Measurements from ENCODE around the gene SUV39H1. TPM values are rescaled to one million over a fixed set of nuclear protein-coding genes. Genes with fewer than 3 reads are reported as not detected.

Gene SUV39H1
- total RNA-seq, 4 donors from 2014 or later, result 2.7 to 8.6 (median 7.1) TPM

DNA sequence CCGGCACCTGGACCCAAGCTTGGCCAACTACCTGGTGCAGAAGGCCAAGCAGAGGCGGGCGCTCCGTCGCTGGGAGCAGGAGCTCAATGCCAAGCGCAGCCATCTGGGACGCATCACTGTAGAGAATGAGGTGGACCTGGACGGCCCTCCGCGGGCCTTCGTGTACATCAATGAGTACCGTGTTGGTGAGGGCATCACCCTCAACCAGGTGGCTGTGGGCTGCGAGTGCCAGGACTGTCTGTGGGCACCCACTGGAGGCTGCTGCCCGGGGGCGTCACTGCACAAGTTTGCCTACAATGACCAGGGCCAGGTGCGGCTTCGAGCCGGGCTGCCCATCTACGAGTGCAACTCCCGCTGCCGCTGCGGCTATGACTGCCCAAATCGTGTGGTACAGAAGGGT, 3.7 kb downstream of the SUV39H1 start:
- Histone ChIP-seq H3K27ac (no peak overlapping the region), H3K4me3 (replicated peaks in 1 of 3) (no peak overlapping the region), H3K9me3 (no peaks in the 10 kb centered on the region), H3K27me3 (no peaks in the 10 kb centered on the region), H3K36me3 (no peaks in the 10 kb centered on the region), H3K4me1 (no peaks in the 10 kb centered on the region)
- intact Hi-C loops (cut with DNase I), result no loop called here
- no peak for DNase-seq
- WGBS, 2 donors, result 93% methylated on average over 3 of the region's 23 CpGs; no CpG with 5 or more reads in 1 of the 2 donors
- no peak for TF ChIP-seq POLR2A (IDR thresholded peaks at IDR 0.05)
- TF ChIP-seq CTCF (IDR thresholded peaks at IDR 0.05), result no peak

DNA sequence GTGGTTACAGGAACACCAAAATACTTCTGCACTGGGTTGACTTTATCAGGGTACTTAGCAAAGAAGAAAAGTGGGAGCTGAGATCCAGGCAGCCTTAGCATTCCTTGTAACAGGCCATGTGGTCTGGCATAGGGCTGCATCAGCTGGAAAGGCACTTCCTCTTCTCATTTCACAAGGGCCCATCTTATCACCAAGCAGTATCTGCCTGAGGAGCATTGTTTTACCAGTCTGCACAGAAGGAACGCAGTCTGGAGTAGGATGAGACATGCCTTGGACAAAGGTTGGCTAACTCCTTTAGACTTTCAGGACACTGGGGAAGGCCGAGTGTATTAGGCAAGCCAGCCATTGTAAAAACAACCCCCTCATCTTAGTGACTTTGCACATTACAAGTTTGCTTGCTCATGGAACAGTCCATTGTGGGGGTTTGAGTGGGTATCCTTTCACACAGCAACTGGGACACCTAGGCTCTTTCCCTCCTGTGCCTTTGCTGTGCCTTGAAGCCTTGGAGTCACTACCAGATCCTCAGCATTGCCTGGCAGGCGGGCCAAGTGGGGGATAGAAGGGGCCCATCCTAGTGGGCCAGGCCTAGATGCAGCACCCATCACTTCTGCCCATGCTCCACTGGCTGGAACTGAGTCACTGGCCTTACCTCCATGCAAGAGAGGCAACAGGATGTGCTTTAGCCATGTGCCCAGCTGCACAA, 4.6 kb downstream of the SUV39H1 start:
- no peak for TF ChIP-seq POLR2A (IDR thresholded peaks at IDR 0.05)
- Histone ChIP-seq H3K4me3 (replicated peaks in 1 of 3) (no peak overlapping the region), H3K27me3 (no peaks in the 10 kb centered on the region), H3K27ac (no peak overlapping the region), H3K4me1 (no peaks in the 10 kb centered on the region), H3K36me3 (no peaks in the 10 kb centered on the region), H3K9me3 (no peaks in the 10 kb centered on the region)
- no peak for DNase-seq
- intact Hi-C loops (cut with DNase I), result no loop called here
- WGBS, 2 donors, result 88% methylated on average over 3 of the region's 3 CpGs; no CpG with 5 or more reads in 1 of the 2 donors

DNA sequence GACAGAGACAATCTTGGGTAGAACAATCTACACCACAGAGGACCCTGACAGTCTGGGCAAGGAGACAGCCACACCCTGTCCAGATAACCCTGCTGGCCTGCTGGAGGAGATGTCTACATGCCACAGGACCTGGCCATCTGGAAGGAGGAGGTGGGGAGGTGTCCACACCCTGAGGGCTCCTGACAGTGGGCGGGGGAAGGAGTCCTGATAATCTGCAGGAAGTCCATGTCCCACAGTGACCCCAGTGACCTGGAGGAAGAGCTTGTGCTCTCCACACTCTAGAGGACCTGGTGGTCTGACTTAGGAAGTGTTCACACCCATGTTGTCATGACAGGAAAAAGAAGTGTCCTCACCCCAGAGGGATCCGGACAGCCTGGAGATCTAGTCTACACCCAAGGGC, 5.5 kb downstream of the SUV39H1 start:
- Histone ChIP-seq H3K9me3 (no peaks in the 10 kb centered on the region), H3K36me3 (no peaks in the 10 kb centered on the region), H3K27me3 (no peaks in the 10 kb centered on the region), H3K27ac (no peak overlapping the region), H3K4me1 (no peaks in the 10 kb centered on the region), H3K4me3 (replicated peaks in 1 of 3) (no peak overlapping the region)
- no CpG with 5 or more reads among the region's 2 CpGs for WGBS, 2 donors
- intact Hi-C loops (cut with DNase I), result no loop called here
- TF ChIP-seq POLR2A (IDR thresholded peaks at IDR 0.05) (no peak), CTCF (IDR thresholded peaks at IDR 0.05) (no peak)
- no peak for DNase-seq

DNA sequence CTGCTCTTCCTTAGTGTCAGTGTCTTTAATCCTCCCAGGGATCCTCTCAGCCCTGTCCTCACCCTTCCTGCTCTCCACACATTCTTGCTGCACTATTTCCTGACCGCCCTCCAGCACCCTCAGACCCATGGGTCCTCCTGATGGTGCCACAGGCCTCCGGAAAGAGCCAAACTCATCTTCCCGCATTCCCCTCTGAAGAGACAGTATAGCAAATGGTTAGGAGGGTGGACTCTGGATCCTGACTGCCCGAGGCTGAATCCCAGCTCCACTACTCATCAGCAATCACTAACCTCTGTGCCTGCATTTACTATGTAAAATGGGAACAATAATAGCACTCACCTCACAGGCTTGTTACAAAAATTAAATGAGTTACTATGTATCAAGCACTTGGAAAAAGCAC, 6.2 kb downstream of the SUV39H1 start:
- H3K27me3 ChIP-seq, result no peaks in the 10 kb centered on the region
- no peak for TF ChIP-seq POLR2A (IDR thresholded peaks at IDR 0.05)
- TF ChIP-seq CTCF (IDR thresholded peaks at IDR 0.05), result no peak
- no peaks in the 10 kb centered on the region for H3K36me3 ChIP-seq
- intact Hi-C loops (cut with DNase I), result no loop called here
- no peak for DNase-seq
- WGBS, 2 donors, result 88 to 89% methylated on average over 4 of the region's 4 CpGs
- no peaks in the 10 kb centered on the region for H3K4me1 ChIP-seq
- H3K9me3 ChIP-seq, result no peaks in the 10 kb centered on the region
- H3K4me3 ChIP-seq (replicated peaks in 1 of 3), result no peak overlapping the region
- no peak overlapping the region for H3K27ac ChIP-seq

GRCh38 chrX:48703228-48703627, 6.7 kb downstream of the SUV39H1 start:
- intact Hi-C loops (cut with DNase I), result no loop called here
- no peaks in the 10 kb centered on the region for H3K4me1 ChIP-seq
- TF ChIP-seq CTCF (IDR thresholded peaks at IDR 0.05), result no peak
- TF ChIP-seq POLR2A (IDR thresholded peaks at IDR 0.05), result no peak
- H3K36me3 ChIP-seq, result no peaks in the 10 kb centered on the region
- no peak for DNase-seq
- no peaks in the 10 kb centered on the region for H3K27me3 ChIP-seq
- no peak overlapping the region for H3K27ac ChIP-seq
- H3K4me3 ChIP-seq (replicated peaks in 1 of 3), result no peak overlapping the region
- 94 to 96% methylated on average over 7 of the region's 7 CpGs for WGBS, 2 donors
- no peaks in the 10 kb centered on the region for H3K9me3 ChIP-seq
